Left ventricle myocardium inferior (tissue), 1 donor: ENCODE results near the gene SLC24A3. TPM values are rescaled to one million over a fixed set of nuclear protein-coding genes. Genes with fewer than 3 reads are reported as not detected.

Source experiments
- DNase-seq: peaks from one replicate; pipeline ENCODE4 v3.0.0-alpha.2; 2020
- H3K27ac ChIP-seq: fragments of 200-600 bp; replicated peaks from 2 replicates; pipeline ENCODE4 v1.8.0; 2021
- H3K27me3 ChIP-seq: fragments of 200-600 bp; 2 replicates; pipeline ENCODE4 v1.8.0; 2021; ENCODE audit warnings: low read depth
- H3K36me3 ChIP-seq: fragments of 200-600 bp; 2 replicates; pipeline ENCODE4 v1.8.0; 2021
- H3K4me1 ChIP-seq: fragments of 200-600 bp; 2 replicates; pipeline ENCODE4 v1.8.0; 2021
- H3K4me3 ChIP-seq: fragments of 200-600 bp; 2 replicates; pipeline ENCODE4 v1.8.0; 2021; ENCODE audit warnings: mild to moderate bottlenecking, moderate library complexity
- H3K9me3 ChIP-seq: fragments of 200-600 bp; replicated peaks from 2 replicates; pipeline ENCODE4 v1.8.0; 2021
- intact Hi-C: fragments of 100-400 bp; cut with micrococcal nuclease; formaldehyde crosslinking; loops from one replicate; pipeline ENCODE4 v1.11.0; 2022
- total RNA-seq: library from RNA; stranded (reverse); fragmentation: NEBNext Ultra II Directional; extraction: Animal tissue kit (Norgen Biotek cat#: 25700); gene quantifications from one replicate; pipeline ENCODE4 v1.2.1, GENCODE V29; 2021
- TF ChIP-seq, protein P1 (sequence below): fragments of 200-600 bp; IDR thresholded peaks from 2 replicates; pipeline ENCODE4 v1.8.0; 2021; ENCODE audit warnings: antibody characterized with exemption, mild to moderate bottlenecking, borderline replicate concordance
- donor health status: DM: no; HTN: yes; CAD: no; lungs with severe emphysema.

Gene SLC24A3
- total RNA-seq, 1 donor from 2014 or later = 1.3 TPM

DNA sequence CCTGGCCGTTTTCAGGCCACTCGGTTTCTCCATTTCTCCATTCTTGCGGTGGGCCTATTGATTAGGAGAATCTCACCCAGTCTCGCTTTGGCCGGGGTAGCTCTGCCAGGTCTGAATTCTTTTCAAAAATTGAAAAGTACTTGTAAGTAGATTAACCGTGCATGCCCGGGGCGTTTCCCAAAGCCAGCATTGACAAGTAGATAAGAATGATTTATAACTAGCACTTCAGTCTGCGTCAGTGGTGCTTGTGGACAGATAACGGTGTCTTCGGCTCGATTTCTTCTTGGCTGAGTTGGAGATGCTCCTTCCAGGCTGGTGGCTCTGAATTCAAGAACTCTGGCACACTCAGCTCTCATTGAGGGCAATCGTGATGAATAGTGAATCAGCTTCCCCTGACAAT is 29.0 kb downstream of the SLC24A3 start:
- Histone ChIP-seq H3K9me3 (no peaks in the 10 kb centered on the region), H3K4me3 (no peak overlapping the region), H3K27ac (no peak overlapping the region), H3K4me1 (no peaks in the 10 kb centered on the region), H3K27me3 (peaks cover 43% of the 10 kb centered on the region), H3K36me3 (no peaks in the 10 kb centered on the region)
- intact Hi-C loops = no loop called here
- DNase-seq = no peak
- TF ChIP-seq, protein P1, sequence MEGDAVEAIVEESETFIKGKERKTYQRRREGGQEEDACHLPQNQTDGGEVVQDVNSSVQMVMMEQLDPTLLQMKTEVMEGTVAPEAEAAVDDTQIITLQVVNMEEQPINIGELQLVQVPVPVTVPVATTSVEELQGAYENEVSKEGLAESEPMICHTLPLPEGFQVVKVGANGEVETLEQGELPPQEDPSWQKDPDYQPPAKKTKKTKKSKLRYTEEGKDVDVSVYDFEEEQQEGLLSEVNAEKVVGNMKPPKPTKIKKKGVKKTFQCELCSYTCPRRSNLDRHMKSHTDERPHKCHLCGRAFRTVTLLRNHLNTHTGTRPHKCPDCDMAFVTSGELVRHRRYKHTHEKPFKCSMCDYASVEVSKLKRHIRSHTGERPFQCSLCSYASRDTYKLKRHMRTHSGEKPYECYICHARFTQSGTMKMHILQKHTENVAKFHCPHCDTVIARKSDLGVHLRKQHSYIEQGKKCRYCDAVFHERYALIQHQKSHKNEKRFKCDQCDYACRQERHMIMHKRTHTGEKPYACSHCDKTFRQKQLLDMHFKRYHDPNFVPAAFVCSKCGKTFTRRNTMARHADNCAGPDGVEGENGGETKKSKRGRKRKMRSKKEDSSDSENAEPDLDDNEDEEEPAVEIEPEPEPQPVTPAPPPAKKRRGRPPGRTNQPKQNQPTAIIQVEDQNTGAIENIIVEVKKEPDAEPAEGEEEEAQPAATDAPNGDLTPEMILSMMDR = no peak

DNA sequence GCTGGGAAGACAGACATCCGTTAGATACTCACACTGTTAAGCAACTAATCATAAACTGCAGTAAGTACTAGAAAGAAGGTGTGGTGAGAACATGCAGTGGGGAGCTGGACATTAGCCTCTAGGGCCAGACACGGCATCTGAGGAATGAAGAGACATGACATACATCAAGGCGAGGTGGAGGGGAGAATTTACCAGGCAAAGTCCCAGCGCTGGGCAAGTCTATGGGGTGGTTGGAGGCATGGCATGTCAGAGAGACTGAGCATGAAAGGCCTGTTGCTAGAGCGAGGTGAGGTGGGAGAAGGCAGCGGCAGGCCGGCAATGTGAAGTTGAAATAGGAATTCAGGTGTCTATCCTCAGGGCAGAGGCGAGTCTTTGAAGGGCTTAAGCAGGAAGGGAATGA is 31.8 kb downstream of the SLC24A3 start:
- H3K27ac ChIP-seq = no peak overlapping the region
- no peaks in the 10 kb centered on the region for H3K4me1 ChIP-seq
- DNase-seq = no peak
- no peaks in the 10 kb centered on the region for H3K36me3 ChIP-seq
- intact Hi-C loops = no loop called here
- H3K9me3 ChIP-seq = no peaks in the 10 kb centered on the region
- no peak overlapping the region for H3K4me3 ChIP-seq
- TF ChIP-seq, protein P1 = no peak
- peaks cover 23% of the 10 kb centered on the region for H3K27me3 ChIP-seq

DNA sequence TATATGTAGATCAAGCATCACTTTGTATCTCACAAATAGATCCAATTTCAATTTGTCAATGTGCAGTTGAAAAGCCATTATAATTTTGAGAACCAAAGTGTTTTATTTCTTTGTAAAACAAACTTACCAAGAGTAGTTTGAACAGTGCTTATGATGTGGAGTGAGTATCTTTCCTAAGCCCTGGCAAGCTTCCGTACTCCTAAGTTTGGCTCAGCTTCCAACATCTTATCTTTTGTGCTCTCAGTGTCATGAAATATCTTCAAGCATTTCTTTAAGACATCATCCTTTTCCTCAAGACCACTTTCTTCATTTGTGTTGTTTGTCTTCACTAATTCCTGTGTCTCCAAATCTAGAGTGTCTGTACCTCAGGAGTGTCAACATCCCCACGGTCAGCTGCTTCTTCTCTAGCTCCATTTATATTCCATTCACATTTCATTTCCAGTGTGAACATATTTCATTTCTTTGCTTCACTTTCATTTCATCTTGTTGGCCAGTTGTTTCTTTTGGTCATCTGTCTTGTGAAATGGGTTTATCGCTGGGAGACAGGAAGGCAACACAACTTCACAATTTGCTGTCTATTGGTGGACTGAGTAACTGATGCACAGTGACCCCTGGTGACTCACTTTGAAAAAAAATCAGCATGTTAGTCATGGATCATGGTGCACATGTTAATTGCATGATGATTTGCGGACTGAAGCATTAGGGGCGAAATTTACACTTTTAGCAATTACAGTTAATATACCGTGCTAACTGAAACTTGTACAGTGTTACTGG is 36.9 kb downstream of the SLC24A3 start:
- Histone ChIP-seq H3K36me3 (no peaks in the 10 kb centered on the region), H3K27me3 (peaks cover 7% of the 10 kb centered on the region), H3K4me3 (no peak overlapping the region), H3K9me3 (no peaks in the 10 kb centered on the region), H3K4me1 (peaks cover 4% of the 10 kb centered on the region), H3K27ac (no peak overlapping the region)
- TF ChIP-seq, protein P1 = no peak
- DNase-seq = no peak
- intact Hi-C loops = no loop called here

DNA sequence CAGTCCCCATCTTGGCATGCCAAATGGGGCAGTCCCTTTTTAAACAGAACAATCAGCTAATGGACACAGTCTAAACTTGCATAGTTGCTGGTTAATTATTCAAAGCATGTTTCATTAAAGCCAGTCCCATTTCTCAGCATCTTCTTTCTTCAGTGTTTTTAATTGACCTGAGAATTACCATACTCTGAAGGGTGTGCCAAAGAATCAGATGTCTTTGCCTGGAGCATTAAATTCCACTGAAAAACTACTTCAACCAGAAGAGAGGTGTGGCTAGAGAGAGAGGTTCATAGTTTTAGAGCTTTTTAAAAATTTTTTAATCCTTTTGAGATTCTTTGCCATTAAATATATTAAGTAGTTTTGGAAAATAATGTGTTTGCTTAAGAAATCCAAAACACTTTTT is 37.9 kb downstream of the SLC24A3 start:
- no peak for DNase-seq
- H3K27ac ChIP-seq = no peak overlapping the region
- TF ChIP-seq, protein P1 = no peak
- H3K27me3 ChIP-seq = peaks cover 7% of the 10 kb centered on the region
- H3K9me3 ChIP-seq = no peaks in the 10 kb centered on the region
- H3K36me3 ChIP-seq = no peaks in the 10 kb centered on the region
- peaks cover 11% of the 10 kb centered on the region for H3K4me1 ChIP-seq
- intact Hi-C loops = no loop called here
- no peak overlapping the region for H3K4me3 ChIP-seq

DNA sequence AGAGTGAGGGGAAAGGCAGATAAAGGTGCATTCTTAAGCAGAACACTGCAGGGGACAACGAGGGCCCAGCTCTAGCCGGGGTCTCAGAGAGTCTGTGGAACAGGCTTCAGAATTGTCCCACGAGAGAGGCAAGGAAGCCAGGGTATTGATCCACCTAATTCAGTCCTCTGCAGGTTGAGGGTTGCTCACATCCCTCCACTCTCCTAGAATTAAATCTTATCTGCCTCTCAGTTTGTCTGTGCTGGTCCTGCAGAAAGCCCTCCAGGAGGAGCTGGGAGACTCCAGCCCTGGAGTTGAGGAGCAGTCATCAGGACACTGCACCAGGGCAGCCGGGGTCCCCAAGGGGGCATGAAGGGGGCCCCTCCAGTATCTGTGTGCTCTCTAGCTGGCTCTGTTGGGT is 39.1 kb downstream of the SLC24A3 start:
- peaks cover 7% of the 10 kb centered on the region for H3K27me3 ChIP-seq
- H3K9me3 ChIP-seq = no peaks in the 10 kb centered on the region
- TF ChIP-seq, protein P1 = no peak
- no peak for DNase-seq
- peaks cover 11% of the 10 kb centered on the region for H3K4me1 ChIP-seq
- no peaks in the 10 kb centered on the region for H3K36me3 ChIP-seq
- intact Hi-C loops = no loop called here
- H3K27ac ChIP-seq = no peak overlapping the region
- H3K4me3 ChIP-seq = no peak overlapping the region
